H1 (cell line): ENCODE data around the gene IQCE.

Source experiments
- ASH2L ChIP-seq: fragments of 200-600, 300-600 bp; sonication (generic); IDR thresholded peaks from one replicate; pipeline ENCODE4 v1.7.1; 2017; ENCODE audit warnings: low read length
- CTCF ChIP-seq, 3 experiments: IDR thresholded peaks; 1 replicate in 2 of 3; 2 replicates in 1 of 3; pipeline versions ENCODE4 v1.5.1 to v1.6.1; 2011; ENCODE audit warnings: low read length in 3 of 3, mild to moderate bottlenecking in 3 of 3, inconsistent platforms in 2 of 3, low read depth in 1 of 3, moderate library complexity in 1 of 3; ENCODE audit not compliant: insufficient read depth in 1 of 3; ENCODE audit errors: control extremely low read depth in 1 of 3
- MAFK ChIP-seq: IDR thresholded peaks from 2 replicates; pipeline ENCODE4 v1.6.1; 2012; ENCODE audit warnings: low read depth, mild to moderate bottlenecking, improper control_type of control experiment, low read length
- MAX ChIP-seq: IDR thresholded peaks from 2 replicates; pipeline ENCODE4 v1.6.1; 2012; ENCODE audit warnings: inconsistent platforms
- POLR2AphosphoS5 ChIP-seq: IDR thresholded peaks from 2 replicates; pipeline ENCODE4 v1.6.1; 2011; ENCODE audit warnings: low read depth, low read length
- SRF ChIP-seq: IDR thresholded peaks from 2 replicates; pipeline ENCODE4 v1.6.1; 2011; ENCODE audit warnings: mild to moderate bottlenecking, low read depth, low read length, moderate library complexity
- TCF12 ChIP-seq: IDR thresholded peaks from 2 replicates; pipeline ENCODE4 v1.6.1; 2011; ENCODE audit warnings: low read depth, mild to moderate bottlenecking, low read length

GRCh38 chr7:2650451-2650850 lies 91.7 kb downstream of the IQCE start:
- TF ChIP-seq ASH2L = no peak
- no peak for TF ChIP-seq MAX
- TF ChIP-seq CTCF (IDR thresholded peaks at IDR 0.05; ENCODE audit: control extremely low read depth in 1 of 3, insufficient read depth in 1 of 3, low read depth in 1 of 3, low read length in 3 of 3) = no peak
- no peak for TF ChIP-seq MAFK
- no peak for TF ChIP-seq SRF
- no peak for TF ChIP-seq TCF12
- TF ChIP-seq POLR2AphosphoS5 = no peak
